Tibial artery (tissue), 4 donors: ENCODE measurements around the gene KIFC3.
A peak's percentile ranks its signal among the peaks of the same experiment; 100 is the strongest.

Experiments used
- DNase-seq, 2 donors: peaks; one replicate each; pipeline ENCODE4 v3.0.0-alpha.2; 2019
- H3K27ac ChIP-seq, 2 donors: fragments of 200-600 bp; sonication (generic) in 1 of 2; 1 replicate in 1 of 2; 2 replicates in 1 of 2; pipeline ENCODE4 v1.5.1; 2018 to 2019; ENCODE audit warnings: mild to moderate bottlenecking in 1 of 2
- H3K27me3 ChIP-seq, 2 donors: fragments of 200-600 bp; sonication (generic) in 1 of 2; one replicate each; pipeline versions ENCODE4 v1.5.1 to v1.6.0; 2016 to 2019
- H3K36me3 ChIP-seq, 3 donors: fragments of 200-600 bp; sonication (generic) in 2 of 3; one replicate each; pipeline ENCODE4 v1.5.1; 2016 to 2019; ENCODE audit warnings: mild to moderate bottlenecking in 2 of 3
- H3K4me1 ChIP-seq, 4 donors: fragments of 200-600 bp; sonication (generic) in 2 of 4; 1 replicate in 3 of 4; 2 replicates in 1 of 4; pipeline ENCODE4 v1.5.1; 2016 to 2019
- H3K4me3 ChIP-seq, 2 donors: fragments of 200-600 bp; sonication (generic) in 1 of 2; 1 replicate in 1 of 2; 2 replicates in 1 of 2; pipeline ENCODE4 v1.5.1; 2018 to 2019; ENCODE audit warnings: mild to moderate bottlenecking in 2 of 2
- H3K9me3 ChIP-seq, 3 donors: fragments of 200-600 bp; sonication (generic) in 1 of 3; one replicate each; pipeline ENCODE4 v1.5.1; 2016 to 2019
- CTCF ChIP-seq, 2 experiments: fragments of 200-600 bp in 1 of 2; fragments of 450-650 bp in 1 of 2; IDR thresholded peaks; one replicate each; pipeline ENCODE4 v1.5.1; 2017 to 2019; ENCODE audit warnings: antibody characterized with exemption in 2 of 2, mild to moderate bottlenecking in 1 of 2, moderate library complexity in 1 of 2
- intact Hi-C: fragments of 100-400 bp; cut with DNase I; formaldehyde crosslinking; loops from one replicate; pipeline ENCODE4 v1.15.0; 2023; ENCODE audit warnings: low total_unique reads

Gene KIFC3

GRCh38 chr16:57734925-57735754 is 67.2 kb downstream of the KIFC3 start:
- Histone ChIP-seq H3K27ac (peak overlapping the region; percentile 86 to 93), H3K4me1 (peaks cover 0 to 40% (median 23%) of the 10 kb centered on the region in 4 donors), H3K9me3 (no peaks in the 10 kb centered on the region), H3K4me3 (peak overlapping the region; percentile 78 to 84), H3K27me3 (no peaks in the 10 kb centered on the region), H3K36me3 (peaks cover 0 to under 1% (median 0%) of the 10 kb centered on the region in 3 donors)
- peak; percentile 99 for DNase-seq
- intact Hi-C loops: loop anchor here (5.0 to 10.0 kb wide), 3 partner anchors 67 to 390 kb away; partner anchors contain the start of genes CFAP20, KIFC3, USB1 and ZNF319
- TF ChIP-seq CTCF (IDR thresholded peaks at IDR 0.05): peak in 1 of 2 experiments; percentile 14

GRCh38 chr16:57734308-57734924 is 67.9 kb downstream of the KIFC3 start:
- H3K4me1 ChIP-seq: peaks cover 0 to 33% (median 23%) of the 10 kb centered on the region in 4 donors
- H3K4me3 ChIP-seq: peak overlapping the region; percentile 78 to 84
- intact Hi-C loops: loop anchor here (5.0 to 10.0 kb wide), 2 partner anchors 268 to 390 kb away; partner anchors contain the start of genes CFAP20, USB1 and ZNF319
- no peaks in the 10 kb centered on the region for H3K27me3 ChIP-seq
- no peak for TF ChIP-seq CTCF (IDR thresholded peaks at IDR 0.05)
- H3K27ac ChIP-seq: peak overlapping the region; percentile 86 to 93
- H3K36me3 ChIP-seq: no peaks in the 10 kb centered on the region
- DNase-seq: no peak
- no peaks in the 10 kb centered on the region for H3K9me3 ChIP-seq

- H3K4me3 ChIP-seq: no peak overlapping the region
- H3K9me3 ChIP-seq: no peaks in the 10 kb centered on the region
- no peak for TF ChIP-seq CTCF (IDR thresholded peaks at IDR 0.05)
- peaks cover 0 to 28% (median 23%) of the 10 kb centered on the region in 4 donors for H3K4me1 ChIP-seq
- no peak for DNase-seq
- H3K36me3 ChIP-seq: no peaks in the 10 kb centered on the region
- intact Hi-C loops: loop anchor here (5.0 to 10.0 kb wide), 2 partner anchors 270 to 392 kb away; partner anchors contain the start of genes CFAP20, USB1 and ZNF319
- H3K27me3 ChIP-seq: no peaks in the 10 kb centered on the region
- peak overlapping the region; percentile 11 to 59 for H3K27ac ChIP-seq
Measured at GRCh38 chr16:57732714-57733113, 69.6 kb downstream of the KIFC3 start.

- intact Hi-C loops: loop anchor here (5.0 to 10.0 kb wide), 2 partner anchors 270 to 393 kb away; partner anchors contain the start of genes CFAP20, USB1 and ZNF319
Measured at GRCh38 chr16:57732037-57732436, 70.3 kb downstream of the KIFC3 start.

More at GRCh38 chr16:57732037-57732436, 70.3 kb downstream of the KIFC3 start:
- DNase-seq: no peak
- H3K4me1 ChIP-seq: peaks cover 0 to 26% (median 20%) of the 10 kb centered on the region in 4 donors
- no peak overlapping the region for H3K4me3 ChIP-seq
- no peaks in the 10 kb centered on the region for H3K9me3 ChIP-seq
- H3K27me3 ChIP-seq: no peaks in the 10 kb centered on the region
- H3K36me3 ChIP-seq: no peaks in the 10 kb centered on the region
- peak overlapping the region; percentile 11 to 59 for H3K27ac ChIP-seq
- TF ChIP-seq CTCF (IDR thresholded peaks at IDR 0.05): no peak
